Activated CD4-positive, CD25-positive, alpha-beta regulatory T cell treated with anti-CD3 and anti-CD28 coated beads, Interleukin-2, amount 50 U/mL, for 72 hours (primary cell): ENCODE data around the gene FCN2.
A peak's percentile ranks its signal among the peaks of the same experiment; 100 is the strongest.
"Not testable (repeated sequence)": the region's sequence is repeated elsewhere in the genome, so short reads cannot be mapped to it uniquely, and the experiment has no call there.

Experiments
- DNase-seq: peaks from one replicate; pipeline ENCODE4 v3.0.0; 2021

Gene FCN2

DNA sequence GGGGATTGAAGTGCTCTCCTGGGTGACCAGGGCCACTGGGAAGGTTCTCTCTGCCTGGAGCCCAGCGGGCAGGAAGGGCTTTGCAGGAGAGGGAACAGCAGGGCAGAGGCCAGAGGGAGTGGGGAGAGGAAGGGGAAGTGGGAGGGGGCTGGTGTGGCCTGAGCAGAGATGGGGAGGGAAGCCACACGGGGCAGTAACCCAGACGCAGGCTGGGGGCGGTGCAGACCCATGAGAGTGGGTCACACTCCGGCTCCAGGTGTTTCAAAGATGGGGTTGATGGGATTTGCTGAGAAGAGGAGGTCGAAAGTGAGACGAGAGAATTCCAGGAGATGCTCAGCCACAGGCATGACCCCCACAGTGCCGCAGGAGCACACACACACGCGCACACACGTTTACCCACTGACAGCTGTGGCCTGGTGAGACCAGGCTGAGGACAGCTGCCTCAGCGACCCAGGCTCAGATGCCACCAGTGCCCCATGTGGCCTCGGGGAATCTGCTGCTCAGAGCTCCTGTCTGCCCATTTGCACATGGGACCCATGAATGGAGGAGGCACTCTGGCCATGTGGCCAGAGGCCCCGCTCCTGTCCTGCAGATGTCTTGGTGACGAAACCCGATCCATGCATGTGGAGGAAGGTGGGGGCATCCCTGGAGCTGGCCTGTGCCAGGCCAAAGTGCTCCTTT, 32.7 kb upstream of the FCN2 start:
- DNase-seq, result no peak

DNA sequence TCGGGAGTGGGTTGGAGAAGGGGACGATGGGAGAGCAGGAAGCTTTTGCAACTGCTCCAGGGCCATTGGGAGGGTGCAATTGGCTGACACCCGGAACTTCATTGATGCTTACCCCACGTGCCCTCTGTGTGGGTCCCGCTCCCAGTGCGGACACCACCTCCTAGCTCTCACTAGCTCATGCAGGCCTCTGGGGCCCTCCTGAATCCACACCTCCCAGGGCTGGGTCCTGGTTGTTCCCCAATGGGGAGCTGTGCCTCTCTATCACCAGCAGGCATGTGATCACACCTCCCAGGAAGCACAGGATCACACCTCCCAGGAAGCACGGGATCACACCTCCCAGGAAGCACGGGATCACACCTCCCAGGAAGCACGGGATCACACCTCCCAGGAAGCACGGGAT, 32.1 kb upstream of the FCN2 start:
- no peak for DNase-seq

DNA sequence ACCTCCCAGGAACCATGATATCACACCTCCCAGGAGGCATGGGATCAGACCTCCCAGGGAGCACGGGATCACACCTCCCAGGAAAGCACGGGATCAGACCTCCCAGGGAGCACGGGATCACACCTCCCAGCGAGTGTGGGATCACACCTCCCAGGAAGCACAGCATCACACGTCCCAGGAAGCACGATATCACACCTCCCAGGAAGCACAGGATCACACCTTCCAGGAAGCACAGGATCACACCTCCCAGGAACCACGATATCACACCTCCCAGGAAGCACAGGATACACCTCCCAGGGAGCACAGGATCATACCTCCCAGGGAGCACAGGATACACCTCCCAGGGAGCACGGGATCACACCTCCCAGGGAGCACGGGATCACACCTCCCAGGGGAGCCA, 30.0 kb upstream of the FCN2 start:
- no peak for DNase-seq

DNA sequence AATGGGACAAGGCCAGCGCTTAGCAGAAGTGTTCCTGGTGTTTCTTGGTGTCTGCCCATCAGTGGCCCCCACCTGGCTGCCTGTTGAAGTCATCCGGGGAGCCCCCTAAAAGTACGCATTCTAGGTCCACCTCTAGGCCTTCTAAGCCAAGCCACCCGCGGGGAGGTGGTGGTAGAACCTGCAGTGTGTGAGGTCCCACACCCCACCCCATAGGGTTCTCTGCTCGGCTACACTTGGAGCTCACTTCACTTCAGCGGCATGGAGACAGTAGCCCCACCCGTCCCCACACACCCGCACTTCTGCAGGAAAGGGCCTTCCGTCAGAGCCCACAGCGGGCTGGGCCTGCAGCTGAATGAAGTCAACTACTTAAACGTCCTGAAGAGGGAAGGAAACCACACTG, 29.6 kb upstream of the FCN2 start:
- DNase-seq, result no peak

DNA sequence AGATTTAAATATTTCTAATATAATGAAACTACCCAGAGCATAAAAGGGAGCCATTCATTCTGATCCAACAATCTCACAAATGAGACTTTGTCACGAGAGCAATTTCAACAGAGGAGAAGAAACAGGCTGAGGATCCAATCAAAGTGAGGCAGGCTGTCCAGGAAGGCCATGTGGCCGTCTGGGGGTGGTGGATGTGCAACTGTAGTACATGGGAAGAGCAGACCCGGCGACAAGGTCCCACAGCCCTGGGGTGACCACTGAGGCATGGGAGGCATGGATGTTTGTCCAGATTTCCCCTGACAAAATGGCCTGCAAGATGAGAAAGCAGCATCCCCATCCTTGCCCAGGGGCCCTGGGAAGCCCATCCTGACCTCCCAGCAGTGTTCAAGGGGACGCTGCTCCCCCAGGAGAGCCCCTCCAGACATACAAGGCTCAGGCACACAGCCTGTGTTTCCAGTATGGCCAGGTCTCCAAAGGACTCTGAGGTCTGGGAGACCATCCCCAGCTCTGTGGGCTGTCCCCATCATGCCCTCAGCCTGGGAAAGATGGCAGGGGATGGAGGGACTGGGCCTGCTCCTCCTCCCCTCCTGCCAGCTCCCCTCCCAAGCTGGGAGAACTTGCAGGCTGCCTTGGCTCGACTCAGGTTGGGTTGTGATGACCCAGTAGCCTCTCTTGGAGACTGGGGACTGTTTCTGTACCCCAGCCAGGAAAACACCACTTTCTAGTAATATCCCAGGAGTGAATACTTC, 27.5 kb upstream of the FCN2 start:
- no peak for DNase-seq

DNA sequence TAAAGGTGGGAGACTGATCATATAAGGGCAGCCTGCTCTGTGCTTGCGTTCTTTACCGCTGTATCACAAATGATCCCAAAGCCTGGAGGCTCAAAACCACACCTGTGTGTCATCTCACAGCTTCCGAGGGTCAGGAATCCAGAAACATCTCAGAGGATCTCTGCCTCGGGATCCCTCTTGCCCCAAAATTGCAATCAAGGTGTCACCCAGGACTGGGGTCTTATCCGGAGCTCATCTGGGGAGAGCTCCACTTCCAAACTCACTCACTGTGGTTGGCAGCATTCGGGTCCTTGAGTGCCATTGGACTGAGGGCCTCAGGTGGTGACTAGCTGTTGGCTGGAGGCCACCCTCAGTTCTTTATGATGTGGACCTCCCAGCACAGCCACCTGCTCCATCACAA, 26.7 kb upstream of the FCN2 start:
- no peak for DNase-seq

DNA sequence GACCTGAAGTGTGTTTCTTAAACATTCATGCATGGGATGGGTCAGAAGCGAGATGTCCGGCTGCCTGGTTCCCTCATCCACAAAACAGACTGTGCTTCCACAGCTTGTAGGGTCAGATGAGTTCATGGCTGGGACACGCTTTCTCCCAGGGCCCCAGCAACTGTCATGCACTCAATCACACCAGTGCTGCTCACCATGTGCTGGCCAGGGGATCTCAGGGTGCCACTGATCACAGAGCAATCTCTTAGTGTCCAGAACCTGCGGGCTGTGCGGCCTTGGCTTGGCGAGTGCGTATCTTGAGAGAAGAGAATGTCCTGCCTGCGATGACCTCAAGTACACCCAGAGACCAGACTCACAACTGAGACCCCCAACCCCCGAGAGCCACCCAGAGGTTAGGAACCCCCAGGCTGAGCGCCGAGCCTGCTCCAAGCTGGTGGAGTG, 26.0 kb upstream of the FCN2 start:
- no peak for DNase-seq

DNA sequence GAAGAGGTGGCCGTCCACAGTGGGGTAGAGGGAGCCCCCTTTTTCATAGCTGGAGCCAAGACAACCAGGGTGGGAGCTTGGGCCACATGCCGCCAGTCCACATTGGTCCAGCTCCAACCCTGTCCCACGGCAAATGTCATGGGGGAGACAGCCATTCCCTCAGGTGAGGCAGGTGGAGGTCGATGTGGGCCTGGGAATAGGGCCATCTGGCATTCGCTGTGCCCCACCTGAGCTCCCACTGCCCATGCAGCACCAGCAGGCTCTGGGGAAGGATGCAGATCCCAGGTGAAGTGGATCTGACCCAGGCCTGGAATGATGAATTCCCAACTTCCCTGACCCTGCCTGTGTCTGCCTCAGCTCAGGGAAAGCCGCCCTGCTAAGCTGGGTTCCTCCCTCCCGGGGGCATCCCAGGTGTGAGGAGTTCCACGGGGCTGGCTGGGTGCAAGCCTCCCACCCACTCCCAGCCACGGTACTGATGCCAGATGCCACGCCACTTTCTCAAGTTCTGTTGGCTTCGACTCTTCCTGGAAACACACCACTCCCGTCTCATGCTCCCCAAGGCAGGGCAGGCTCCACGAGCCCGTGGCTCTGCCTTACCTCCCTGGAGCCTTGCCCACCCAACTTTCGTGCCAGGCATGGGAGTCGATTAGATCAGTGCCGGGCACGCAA, 25.2 kb upstream of the FCN2 start:
- DNase-seq, result no peak

DNA sequence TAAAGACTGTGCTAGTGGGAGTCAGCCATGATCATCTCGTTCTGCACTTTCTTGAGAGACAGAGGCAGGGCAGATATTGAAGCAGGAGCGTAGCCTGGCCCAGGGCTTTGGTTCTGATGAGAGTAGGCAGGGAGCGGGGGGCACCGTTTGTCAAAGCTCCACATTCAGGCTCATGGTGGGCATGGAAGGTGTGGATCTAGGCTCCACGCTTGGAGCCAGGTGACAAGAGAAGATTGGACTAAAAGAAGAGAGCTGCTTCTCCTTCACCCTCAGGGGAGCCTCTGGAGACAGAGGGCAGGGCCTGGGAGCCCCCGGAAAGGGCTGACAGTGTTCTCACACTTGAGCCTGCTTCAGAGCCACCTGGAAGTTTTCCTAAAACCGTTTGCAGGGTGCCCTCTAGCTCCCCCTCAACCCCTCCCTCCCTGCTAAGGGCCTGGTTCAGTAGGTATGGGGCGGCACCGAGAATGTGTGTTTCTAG, 24.7 kb upstream of the FCN2 start:
- DNase-seq, result no peak

DNA sequence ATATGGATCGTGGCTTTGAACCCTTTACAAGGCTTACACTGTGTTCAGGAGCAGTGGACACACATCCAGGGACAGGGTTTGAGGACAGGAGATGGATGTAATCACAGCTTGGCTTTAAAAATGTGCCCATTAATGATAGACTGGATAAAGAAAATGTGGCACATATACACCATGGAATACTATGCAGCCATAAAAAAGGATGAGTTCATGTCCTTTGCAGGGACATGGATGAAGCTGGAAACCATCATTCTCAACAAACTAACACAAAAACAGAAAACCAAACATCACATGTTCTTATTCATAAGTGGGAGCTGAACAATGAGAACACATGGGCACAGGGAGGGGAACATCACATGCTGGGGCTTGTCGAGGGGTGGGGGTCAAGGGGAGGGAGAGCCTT, 23.2 kb upstream of the FCN2 start:
- DNase-seq, result not testable (repeated sequence)

DNA sequence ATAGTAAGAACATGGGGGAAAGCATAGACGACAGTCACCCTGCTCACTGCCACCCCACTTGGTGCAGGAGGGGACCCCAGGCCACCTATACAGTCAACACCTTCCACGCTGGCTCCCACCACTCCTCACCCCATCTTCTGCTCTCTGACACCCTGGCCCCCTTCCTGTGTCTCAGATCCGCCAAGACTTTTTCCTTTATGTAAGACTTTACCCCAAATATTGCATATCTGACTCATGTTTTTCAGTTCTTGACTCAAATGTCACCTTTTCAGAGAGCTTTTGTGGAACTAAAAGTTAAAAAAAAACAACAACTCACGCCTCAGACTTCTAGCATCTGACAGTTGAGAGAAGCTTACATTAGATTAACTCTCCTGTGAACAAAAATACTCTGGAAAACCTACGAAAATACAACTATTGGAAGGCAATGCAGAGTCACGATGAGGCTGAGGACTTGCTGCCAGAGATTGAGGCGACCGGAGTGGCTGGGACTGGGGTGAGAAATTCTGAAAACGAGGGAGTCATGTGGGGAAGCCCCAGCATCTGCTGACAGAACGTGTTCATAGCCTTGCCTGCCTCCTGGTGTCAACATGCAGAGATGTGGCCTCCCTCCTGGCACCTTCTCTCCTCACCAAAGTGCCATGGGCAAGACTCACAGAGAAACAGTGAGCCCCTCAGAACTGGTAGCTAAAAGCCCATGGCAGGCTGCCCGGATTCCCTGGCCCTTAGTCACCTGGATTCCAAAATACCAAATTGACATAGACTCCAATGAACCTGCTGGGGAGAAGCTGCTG, 22.4 kb upstream of the FCN2 start:
- no peak for DNase-seq

DNA sequence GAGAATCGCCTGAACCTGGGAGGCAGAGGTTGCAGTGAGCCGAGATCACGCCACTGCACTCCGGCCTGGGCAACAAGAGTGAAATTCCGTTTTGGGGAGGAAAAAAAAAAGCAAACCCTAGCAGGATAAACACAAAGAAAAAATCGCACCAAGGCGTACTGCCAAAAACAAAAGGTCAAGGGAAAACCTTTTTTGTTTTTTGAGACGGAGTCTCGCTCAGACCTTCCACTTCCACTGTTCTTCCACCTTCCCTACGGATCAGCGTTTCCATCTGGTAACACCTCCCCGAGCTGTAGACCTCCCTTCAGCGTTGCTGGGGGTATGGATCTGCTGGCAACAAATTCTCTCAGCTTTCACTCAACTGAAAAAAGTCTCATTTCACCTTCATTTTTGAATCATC, 20.1 kb upstream of the FCN2 start:
- no peak for DNase-seq

DNA sequence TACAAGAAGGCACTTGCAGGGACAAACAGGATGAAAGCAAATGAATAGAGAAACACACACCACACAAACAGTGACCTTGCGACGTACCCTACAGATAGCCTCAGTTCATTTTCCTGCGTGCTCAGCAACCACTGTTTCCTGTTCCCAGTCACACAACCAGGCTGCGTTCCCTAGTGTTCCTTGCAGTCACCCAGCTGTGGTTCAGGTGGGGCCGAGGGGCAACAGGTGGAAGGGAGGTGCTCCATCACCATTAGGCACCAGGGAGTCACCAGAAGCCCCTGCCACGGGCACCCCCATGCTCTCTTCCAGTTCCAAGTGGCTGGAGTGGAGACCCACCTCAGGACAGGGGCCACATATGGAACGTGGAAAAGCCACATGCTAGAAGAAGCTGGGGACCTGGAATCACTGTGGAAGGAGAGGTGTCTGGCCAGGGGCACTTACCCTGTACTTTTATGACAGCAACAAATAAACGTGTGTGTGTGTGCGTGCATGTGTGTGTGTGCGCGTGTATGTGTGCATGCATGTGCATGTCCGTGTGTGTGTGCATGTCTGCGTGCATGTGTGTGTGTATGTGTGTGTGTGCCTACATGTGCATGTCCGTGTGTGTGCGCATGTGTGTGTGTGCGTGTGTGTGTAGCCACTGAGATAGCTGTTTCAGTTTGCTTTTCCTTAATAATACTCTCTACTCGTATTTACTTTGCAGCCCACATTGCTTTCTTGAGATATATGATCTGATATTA, 18.8 kb upstream of the FCN2 start:
- DNase-seq, result no peak

DNA sequence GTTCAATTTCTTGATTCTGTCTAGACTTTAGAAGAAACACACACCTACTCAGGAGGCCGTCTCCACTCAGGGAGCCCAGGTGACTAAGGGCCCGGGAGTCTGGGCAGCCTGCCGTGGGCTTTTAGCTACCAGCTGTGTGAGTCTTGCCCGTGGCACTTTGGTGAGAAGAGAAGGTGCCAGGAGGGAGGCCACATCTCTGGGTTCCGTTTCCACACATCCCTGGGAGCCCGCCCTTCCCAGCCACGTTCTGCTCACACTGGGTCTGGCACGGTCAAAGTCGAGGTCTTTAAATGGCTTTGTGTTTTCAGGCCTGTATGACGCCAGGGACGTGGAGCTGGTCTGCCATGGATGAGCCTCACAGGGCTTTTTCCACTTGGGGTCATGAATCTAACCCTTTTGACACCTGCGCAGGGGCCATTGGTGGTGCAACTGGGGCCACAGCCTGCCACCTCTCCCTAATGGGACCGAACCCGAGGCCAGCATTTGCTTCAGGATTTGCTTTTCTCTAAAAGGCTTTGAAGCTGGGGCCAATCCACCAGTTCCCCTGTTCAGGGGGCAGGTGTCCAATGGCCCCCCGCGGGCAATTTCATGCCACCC, 17.2 kb upstream of the FCN2 start:
- DNase-seq, result no peak

DNA sequence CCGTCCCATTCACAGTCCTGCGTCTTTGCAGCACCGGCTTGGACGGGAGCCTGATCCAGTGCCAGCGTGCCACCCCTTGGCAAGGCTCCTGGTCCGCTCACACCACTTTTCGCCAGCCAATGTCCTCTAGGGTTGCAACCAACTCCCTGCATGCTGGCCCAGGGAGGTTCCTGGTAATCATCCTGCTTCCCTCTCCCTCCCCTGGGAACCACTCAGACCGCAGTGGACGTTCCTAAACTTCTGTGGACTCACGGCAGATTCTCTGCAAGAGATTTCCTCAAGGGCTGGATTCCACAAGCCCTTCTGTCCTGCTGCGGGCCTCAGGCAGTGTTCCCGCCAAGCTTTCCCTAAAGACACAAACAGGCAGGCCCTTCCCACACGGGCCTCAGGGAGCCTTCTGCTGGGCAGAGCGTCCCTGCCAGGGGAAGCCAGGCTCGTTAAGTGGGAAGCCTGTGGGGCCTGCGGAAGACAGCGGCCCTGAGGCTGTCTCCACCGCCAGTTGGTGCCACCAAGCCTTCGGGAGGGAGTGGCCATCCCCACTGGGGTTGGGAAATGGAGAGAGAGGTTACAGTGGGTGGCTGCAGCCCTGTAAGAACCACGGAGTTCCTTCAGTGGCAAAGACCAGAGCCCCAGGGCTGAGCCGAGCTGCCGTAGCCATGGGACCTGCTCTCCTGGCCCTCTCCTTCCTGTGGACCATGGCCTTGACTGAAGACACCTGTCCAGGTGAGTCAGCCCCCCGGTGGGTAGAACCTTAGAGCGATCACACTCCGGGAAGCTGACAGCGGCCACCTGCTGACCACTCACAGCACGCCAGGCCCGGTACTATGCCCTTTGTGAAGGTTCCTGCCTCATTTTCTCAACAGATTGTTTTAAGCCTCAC, 16.4 kb upstream of the FCN2 start:
- DNase-seq, result no peak

DNA sequence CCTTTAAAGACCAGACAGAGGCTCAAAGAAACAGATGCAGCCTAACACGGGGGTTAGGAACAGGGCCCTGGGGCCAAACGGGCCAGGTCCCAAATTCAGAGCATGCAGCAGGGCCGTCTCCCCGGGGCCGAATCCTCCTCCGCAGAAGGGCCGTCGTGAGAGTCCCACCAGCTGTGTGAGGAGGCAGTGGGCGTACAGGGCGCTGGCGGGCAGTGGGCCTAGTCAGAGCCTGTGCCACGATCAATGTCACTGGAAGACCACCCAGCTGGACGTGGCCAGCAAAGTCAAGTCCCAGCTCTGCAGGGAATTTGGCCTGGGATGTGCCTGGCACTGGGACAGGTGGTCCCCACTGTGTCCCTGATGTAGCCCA, 15.8 kb upstream of the FCN2 start:
- no peak for DNase-seq

DNA sequence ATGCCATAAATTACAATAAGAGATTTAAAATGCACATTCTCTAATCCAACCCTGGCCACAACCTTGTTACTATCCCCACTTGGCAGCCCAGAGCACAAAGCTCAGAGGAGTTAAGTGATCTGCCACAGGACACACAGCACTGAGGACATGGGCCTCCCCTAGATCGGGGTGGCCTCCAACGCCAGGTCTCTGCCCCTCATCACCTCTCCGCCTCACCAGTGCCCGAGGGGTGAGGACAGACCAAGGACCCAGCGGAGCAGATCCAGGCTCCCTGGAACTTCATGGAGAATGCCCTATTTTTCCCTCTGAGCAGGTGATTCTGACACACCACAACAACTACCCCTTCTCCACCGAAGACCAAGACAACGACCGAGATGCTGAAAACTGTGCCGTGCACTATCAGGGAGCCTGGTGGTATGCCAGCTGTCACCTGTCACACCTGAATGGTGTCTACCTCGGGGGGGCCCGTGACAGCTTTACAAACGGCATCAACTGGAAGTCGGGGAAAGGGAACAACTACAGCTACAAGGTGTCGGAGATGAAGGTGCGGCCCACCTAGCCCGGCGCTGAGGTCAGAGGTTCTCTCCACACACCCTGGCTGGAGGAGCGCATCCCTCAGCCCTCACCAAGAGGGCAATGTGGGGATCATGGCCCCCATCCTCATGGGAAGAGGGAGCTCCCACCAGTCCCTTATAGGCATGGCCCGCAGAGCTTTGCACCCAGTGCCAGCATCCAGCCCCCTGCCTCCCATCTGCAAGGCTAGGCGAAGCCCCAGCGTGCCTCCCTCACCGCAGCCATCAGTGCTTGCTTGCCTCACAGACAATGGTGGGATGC, 12.5 kb upstream of the FCN2 start:
- DNase-seq, result peak; percentile 21

DNA sequence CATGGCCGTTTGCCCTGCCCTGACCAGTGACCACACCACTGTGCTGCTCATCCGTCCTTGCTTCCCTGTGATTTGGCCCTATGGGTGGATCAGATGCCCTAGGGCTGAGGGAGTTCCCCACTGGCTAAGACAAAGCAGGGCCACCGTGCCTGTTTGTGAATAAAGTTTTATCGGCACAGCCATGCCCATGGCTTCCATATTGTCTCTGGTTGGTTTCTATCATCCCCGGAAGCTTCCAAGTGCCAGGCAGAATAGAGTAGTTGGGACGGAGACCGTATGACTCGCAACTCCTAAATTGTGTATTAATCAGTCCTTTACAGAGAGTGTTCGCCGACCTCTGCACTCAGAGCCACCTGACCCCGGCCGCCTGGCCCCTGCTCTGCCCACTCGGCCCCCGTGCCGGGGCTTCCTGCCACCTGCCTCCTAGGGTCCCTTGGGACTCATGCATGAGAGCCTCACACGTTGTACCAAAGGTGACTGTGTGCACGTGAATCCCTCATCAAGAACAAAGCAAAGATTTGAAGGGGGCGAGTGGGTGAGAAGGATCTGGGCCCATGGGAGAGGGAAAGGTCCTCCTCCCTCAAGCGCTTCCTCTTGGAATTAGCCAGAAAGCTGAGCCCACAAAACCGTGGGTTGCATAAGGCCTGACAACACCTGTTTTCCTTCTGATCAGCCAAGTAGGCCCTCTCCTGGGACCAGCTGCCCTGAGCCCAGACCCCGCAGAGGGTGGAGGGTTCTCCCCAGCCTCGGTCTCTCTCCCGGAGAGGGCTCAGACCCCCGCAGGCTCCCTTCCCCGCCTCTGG, 11.7 kb upstream of the FCN2 start:
- DNase-seq, result peak; percentile 9
